ENCODE results near the gene COX20.
"Not testable (repeated sequence)": the region's sequence is repeated elsewhere in the genome, so short reads cannot be mapped to it uniquely, and the experiment has no call there.

GRCh38 chr1:244833260-244833659 is 2.2 kb upstream of the COX20 start:
- TF ChIP-seq POLR2A, EP300 (IDR thresholded peaks at IDR 0.05): not testable (repeated sequence)
- TF ChIP-seq, protein P1, sequence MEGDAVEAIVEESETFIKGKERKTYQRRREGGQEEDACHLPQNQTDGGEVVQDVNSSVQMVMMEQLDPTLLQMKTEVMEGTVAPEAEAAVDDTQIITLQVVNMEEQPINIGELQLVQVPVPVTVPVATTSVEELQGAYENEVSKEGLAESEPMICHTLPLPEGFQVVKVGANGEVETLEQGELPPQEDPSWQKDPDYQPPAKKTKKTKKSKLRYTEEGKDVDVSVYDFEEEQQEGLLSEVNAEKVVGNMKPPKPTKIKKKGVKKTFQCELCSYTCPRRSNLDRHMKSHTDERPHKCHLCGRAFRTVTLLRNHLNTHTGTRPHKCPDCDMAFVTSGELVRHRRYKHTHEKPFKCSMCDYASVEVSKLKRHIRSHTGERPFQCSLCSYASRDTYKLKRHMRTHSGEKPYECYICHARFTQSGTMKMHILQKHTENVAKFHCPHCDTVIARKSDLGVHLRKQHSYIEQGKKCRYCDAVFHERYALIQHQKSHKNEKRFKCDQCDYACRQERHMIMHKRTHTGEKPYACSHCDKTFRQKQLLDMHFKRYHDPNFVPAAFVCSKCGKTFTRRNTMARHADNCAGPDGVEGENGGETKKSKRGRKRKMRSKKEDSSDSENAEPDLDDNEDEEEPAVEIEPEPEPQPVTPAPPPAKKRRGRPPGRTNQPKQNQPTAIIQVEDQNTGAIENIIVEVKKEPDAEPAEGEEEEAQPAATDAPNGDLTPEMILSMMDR (IDR thresholded peaks at IDR 0.05), result not testable (repeated sequence)

All from gastroesophageal sphincter (tissue), 3 donors.